PC-9 (cell line): ENCODE data around the gene MKRN2. TPM values are rescaled to one million over a fixed set of nuclear protein-coding genes. Genes with fewer than 3 reads are reported as not detected.

ENCODE experiments used
- BruUV-seq: library from RNA; stranded (reverse); fragments of 400-500 nt; replicated peaks from 2 replicates; lab custom pipeline; 2021; lab: Mats Ljungman, UMichigan
- CTCF ChIA-PET: fragments of 300-600 bp; sonication (Branson Sonifier 250); formaldehyde crosslinking; loops from one replicate; lab custom pipeline; 2022; ENCODE audit warnings: antibody characterized with exemption; lab: Charles Lee
- POLR2A ChIA-PET: fragments of 300-600 bp; sonication (Branson Sonifier 250); formaldehyde crosslinking; loops from one replicate; lab custom pipeline; 2022; ENCODE audit warnings: antibody characterized with exemption; ENCODE audit not compliant: unreplicated experiment; lab: Charles Lee
- DNase-seq, 2 experiments: peaks; one replicate each; pipeline versions ENCODE4 v3.0.0 to v3.0.0-alpha.2; 2015 to 2022; ENCODE audit warnings: mixed read lengths in 1 of 2
- H2AFZ ChIP-seq: fragments of 200-600 bp; sonication (generic); 2 replicates; pipeline ENCODE4 v1.8.1; 2017; ENCODE audit warnings: antibody characterized with exemption
- H3F3A ChIP-seq: fragments of 200-600 bp; sonication (generic); 2 replicates; pipeline ENCODE4 v1.8.1; 2017; ENCODE audit warnings: antibody characterized with exemption, mild to moderate bottlenecking, low read depth; ENCODE audit not compliant: insufficient read depth
- H3K27ac ChIP-seq: fragments of 200-600 bp; sonication (generic); 2 replicates; pipeline ENCODE4 v1.6.1; 2016; ENCODE audit warnings: mixed run types
- H3K27me3 ChIP-seq: fragments of 200-600 bp; sonication (generic); 2 replicates; pipeline ENCODE4 v1.6.1; 2016; ENCODE audit warnings: low read depth, mixed run types; ENCODE audit not compliant: insufficient read depth
- H3K36me3 ChIP-seq: fragments of 200-600 bp; sonication (generic); 2 replicates; pipeline ENCODE4 v1.6.1; 2016; ENCODE audit warnings: low read depth, mixed run types
- H3K4me1 ChIP-seq: fragments of 200-600 bp; sonication (generic); replicated peaks from 2 replicates; pipeline ENCODE4 v1.6.1; 2016; ENCODE audit warnings: mixed run types; ENCODE audit not compliant: insufficient read depth
- H3K4me2 ChIP-seq: fragments of 200-600 bp; sonication (generic); 2 replicates; pipeline ENCODE4 v1.6.1; 2017; ENCODE audit warnings: mixed run types
- H3K4me3 ChIP-seq: fragments of 200-600 bp; sonication (generic); 2 replicates; pipeline ENCODE4 v1.6.1; 2016; ENCODE audit warnings: mixed run types
- H3K79me2 ChIP-seq: fragments of 200-600 bp; sonication (generic); 2 replicates; pipeline ENCODE4 v1.6.1; 2017; ENCODE audit warnings: low read depth, mixed run types
- H3K9me2 ChIP-seq: fragments of 200-600 bp; sonication (generic); 2 replicates; pipeline ENCODE4 v1.8.1; 2017; ENCODE audit warnings: mild to moderate bottlenecking; ENCODE audit not compliant: insufficient read depth
- H3K9me3 ChIP-seq: fragments of 200-600 bp; sonication (generic); 2 replicates; pipeline ENCODE4 v1.8.1; 2016; ENCODE audit warnings: low read depth; ENCODE audit not compliant: insufficient read depth
- H4K20me1 ChIP-seq: fragments of 200-600 bp; sonication (generic); 2 replicates; pipeline ENCODE4 v1.8.1; 2017; ENCODE audit not compliant: insufficient read depth
- CTCF ChIP-seq: fragments of 200-600 bp; sonication (generic); conservative IDR thresholded peaks from 2 replicates; pipeline ENCODE4 v1.6.1; 2017; ENCODE audit warnings: mixed run types, antibody characterized with exemption, mild to moderate bottlenecking, moderate library complexity
- EZH2 ChIP-seq: fragments of 200-600 bp; sonication (generic); IDR thresholded peaks from 2 replicates; pipeline ENCODE4 v1.8.0; 2017; ENCODE audit warnings: antibody characterized with exemption, low read depth
- intact Hi-C: fragments of 100-400 bp; cut with micrococcal nuclease; formaldehyde crosslinking; loops from one replicate; pipeline ENCODE4 v1.10.0; 2022; ENCODE audit not compliant: unreplicated experiment
- total RNA-seq: library from RNA; stranded (reverse); gene quantifications from 2 replicates; pipeline ENCODE4 v1.2.3, GENCODE V29; 2021

Gene MKRN2
- total RNA-seq, 1 experiment from 2014 or later: 25.0 TPM

GRCh38 chr3:12508291-12508700 is 48.6 kb upstream of the MKRN2 start:
- Histone ChIP-seq H3K27ac (no peak overlapping the region), H3K4me2 (no peak overlapping the region), H3K4me3 (no peak overlapping the region), H3K9me3 (no peaks in the 10 kb centered on the region), H3K9me2 (no peaks in the 10 kb centered on the region), H2AFZ (no peak overlapping the region), H4K20me1 (0 out of 2 replicates have a peak, but pooled peaks cover 4% of the 10 kb centered on the region), H3F3A (peaks cover 19% of the 10 kb centered on the region; the same call in 1 of the 2 replicates), H3K4me1 (peaks cover 12% of the 10 kb centered on the region; the same call in 1 of the 2 replicates), H3K79me2 (0 out of 2 replicates have a peak, but pooled peaks cover 4% of the 10 kb centered on the region), H3K27me3 (no peaks in the 10 kb centered on the region), H3K36me3 (peaks cover 19% of the 10 kb centered on the region)
- CTCF ChIA-PET: interaction anchor here (0.6 to 1.5 kb wide), 4 partner anchors 24 to 941 kb away, joined by 3 to 4 read pairs (median 3); partner anchors contain the start of gene TSEN2
- TF ChIP-seq EZH2 (no peak), CTCF (no peak)
- no TSS peak for BruUV-seq
- peak in 1 of 2 experiments; percentile 40 for DNase-seq
- intact Hi-C loops: loop anchor here (1.0 kb wide), 1 partner anchor 373 kb away; no protein-coding TSS in a partner anchor
- POLR2A ChIA-PET: interaction anchor here (0.6 to 1.0 kb wide), 2 partner anchors 37 to 169 kb away, joined by 4 read pairs; partner anchors contain the start of gene MKRN2OS

- no peak overlapping the region for H2AFZ ChIP-seq
- BruUV-seq: no TSS peak
- H4K20me1 ChIP-seq: 0 out of 2 replicates have a peak, but pooled peaks cover 4% of the 10 kb centered on the region
- DNase-seq: no peak
- no peaks in the 10 kb centered on the region for H3K27me3 ChIP-seq
- H3K4me1 ChIP-seq: peaks cover 12% of the 10 kb centered on the region; the same call in 1 of the 2 replicates
- no peaks in the 10 kb centered on the region for H3K9me3 ChIP-seq
- POLR2A ChIA-PET: no interaction called here
- H3K27ac ChIP-seq: no peak overlapping the region
- H3K36me3 ChIP-seq: peaks cover 13% of the 10 kb centered on the region
- no peak overlapping the region for H3K4me3 ChIP-seq
- 0 out of 2 replicates have a peak, but pooled peaks cover 4% of the 10 kb centered on the region for H3K79me2 ChIP-seq
- no peak overlapping the region for H3K4me2 ChIP-seq
- TF ChIP-seq EZH2 (no peak), CTCF (no peak)
- CTCF ChIA-PET: interaction anchor here (1.5 kb wide), 1 partner anchor 25 kb away, joined by 3 read pairs; the partner anchor contains the start of gene TSEN2
- intact Hi-C loops: no loop called here
- no peaks in the 10 kb centered on the region for H3K9me2 ChIP-seq
- H3F3A ChIP-seq: peaks cover 19% of the 10 kb centered on the region; the same call in 1 of the 2 replicates
These were observed 47.4 kb upstream of the MKRN2 start for GRCh38 chr3:12509466-12509865.

- intact Hi-C loops: no loop called here
- no peak overlapping the region for H3K4me2 ChIP-seq
- DNase-seq: no peak
- TF ChIP-seq EZH2: no peak
- no peak for TF ChIP-seq CTCF
- H3K36me3 ChIP-seq: no peaks in the 10 kb centered on the region; the same call in 1 of the 2 replicates
- no peak overlapping the region for H3K4me3 ChIP-seq
- ChIA-PET POLR2A (no interaction called here), CTCF (interaction anchor here (0.6 kb wide), 1 partner anchor 12 kb away, joined by 3 read pairs; no protein-coding TSS in a partner anchor)
- no TSS peak for BruUV-seq
- peaks cover 4% of the 10 kb centered on the region; the same call in 1 of the 2 replicates for H4K20me1 ChIP-seq
- H3K79me2 ChIP-seq: 0 out of 2 replicates have a peak, but pooled peaks cover 4% of the 10 kb centered on the region
- H3F3A ChIP-seq: peaks cover 16% of the 10 kb centered on the region; the same call in 1 of the 2 replicates
- no peak overlapping the region for H3K27ac ChIP-seq
- no peaks in the 10 kb centered on the region for H3K9me3 ChIP-seq
- H3K9me2 ChIP-seq: no peaks in the 10 kb centered on the region
- no peaks in the 10 kb centered on the region for H3K27me3 ChIP-seq
- H3K4me1 ChIP-seq: peaks cover 7% of the 10 kb centered on the region; the same call in 1 of the 2 replicates
- no peak overlapping the region for H2AFZ ChIP-seq
These were observed 44.3 kb upstream of the MKRN2 start for GRCh38 chr3:12512534-12513118.
